Amygdala (tissue), 56 donors: Measurements from ENCODE around the gene NECAB3.

ENCODE experiments used
- DNase-seq, 56 donors: peaks; one replicate each; lab custom pipeline; 2025; lab: John Stamatoyannopoulos, UW

NECAB3 gene

DNA sequence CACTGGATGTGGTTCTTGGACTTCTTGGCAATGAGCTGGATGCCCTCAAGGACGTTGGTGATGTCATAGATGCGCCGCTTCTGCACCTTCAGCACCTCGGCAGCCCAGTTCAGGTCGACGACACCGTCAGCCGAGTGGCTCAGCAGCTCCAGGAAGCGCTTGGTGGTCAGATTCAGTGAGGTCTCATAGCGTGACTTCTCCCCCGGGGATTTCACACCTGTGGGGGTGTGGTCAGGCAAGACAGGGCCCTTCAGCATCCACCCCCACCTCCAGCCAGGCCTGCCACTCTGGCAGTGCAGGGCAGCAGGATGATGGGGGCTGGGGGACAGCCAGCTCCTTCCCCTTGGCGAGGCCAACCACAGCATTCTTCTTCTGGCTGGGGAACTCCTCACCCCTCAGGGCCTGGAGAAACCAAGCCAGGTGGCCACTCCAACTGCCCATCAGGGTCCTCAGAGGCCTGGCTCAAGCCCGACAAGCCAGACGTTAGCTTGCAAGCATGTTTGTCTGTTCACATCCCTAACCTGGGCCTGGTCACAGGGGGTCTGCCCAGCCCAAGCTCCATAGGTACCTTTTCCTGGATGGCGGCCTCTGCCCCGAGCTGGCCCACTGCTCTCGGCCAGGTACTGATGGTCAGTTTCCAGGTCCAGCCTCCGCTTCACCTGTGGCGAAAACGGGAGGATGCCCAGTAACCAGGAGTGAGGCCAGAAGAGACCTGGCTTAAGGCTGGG lies 5.7 kb upstream of the NECAB3 start:
- DNase-seq: no peak

DNA sequence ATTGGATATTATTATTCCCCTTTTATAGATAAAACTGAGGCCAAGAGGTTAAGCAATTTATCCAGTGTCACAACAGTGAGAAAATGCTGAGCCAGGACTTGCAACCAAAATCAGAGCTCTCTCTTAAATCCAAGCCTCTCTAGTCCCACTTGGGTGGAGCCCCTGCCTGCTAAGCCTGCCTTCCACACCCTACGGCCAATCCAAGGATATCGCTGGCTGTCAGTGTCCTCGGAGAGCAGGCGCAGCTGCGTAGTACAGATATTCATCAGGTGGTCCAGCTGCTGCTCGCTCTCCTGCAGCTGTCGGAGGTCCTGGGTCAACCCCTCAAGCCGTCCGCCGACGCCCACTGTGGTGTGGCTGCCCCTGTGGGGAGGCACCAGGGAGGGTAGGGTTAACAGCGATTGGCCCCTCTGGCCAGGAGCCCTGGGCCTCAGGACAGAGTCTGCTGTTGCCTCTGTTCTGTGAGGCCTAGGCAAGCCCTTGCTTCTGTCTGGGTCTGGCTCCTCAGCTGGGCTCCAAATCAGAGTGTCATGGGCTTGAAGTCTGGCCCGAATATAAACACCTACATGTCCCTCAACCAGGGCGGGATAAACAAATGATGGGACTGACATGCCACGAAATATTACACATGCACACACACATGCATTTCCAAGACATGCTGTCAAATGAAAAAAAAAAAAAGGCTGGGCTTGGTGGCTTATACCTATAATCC lies 3.9 kb upstream of the NECAB3 start:
- no peak for DNase-seq

DNA sequence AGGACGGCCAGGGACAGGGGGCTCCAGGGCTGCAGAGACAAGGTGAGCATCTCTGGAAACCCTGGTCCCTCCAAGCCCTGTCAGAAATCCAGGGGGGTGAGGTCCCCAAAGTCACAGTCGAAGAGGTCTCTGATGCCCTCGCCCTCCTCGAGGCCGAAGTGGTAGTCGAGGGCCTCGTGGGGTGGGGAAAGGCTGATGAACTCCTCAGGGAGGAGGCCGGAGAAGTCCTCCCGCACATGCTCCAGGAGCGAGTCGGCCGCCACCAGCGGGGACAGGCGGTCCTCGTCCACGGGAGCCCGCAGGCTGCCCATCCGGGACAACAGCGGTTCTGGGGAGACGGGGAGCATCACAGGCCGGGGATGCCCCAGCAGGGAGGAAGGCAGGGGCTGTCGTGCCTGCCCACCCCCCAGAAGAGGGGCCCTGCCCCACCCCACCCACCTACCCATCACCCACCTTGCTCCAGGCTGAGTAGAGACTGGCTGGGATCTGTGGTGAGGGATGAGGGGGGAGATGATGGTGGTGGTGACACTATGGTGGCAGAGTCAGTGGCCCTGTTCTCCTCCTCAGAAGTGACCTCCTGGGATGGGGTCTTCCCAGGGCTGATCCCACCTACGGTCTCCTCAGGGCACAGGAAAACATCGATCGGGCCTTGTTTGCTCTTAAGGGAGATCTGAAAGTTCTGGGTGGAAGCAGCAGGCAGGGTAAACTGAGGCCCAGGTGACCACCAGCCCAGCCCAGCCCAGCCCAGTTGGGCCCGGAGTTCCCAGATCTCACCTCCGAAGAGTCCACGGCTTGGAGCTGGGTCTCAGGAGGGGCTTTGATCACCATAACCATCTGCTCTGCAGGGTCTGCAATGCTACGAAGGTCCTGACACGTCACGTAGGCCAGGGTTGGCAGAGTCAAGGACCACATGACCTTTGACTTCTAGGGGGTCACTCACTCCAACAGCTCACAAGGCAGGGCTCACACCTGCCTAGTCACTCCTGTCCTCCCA lies 2.7 kb upstream of the NECAB3 start:
- DNase-seq: no peak

- DNase-seq: no peak
Measured at GRCh38 chr20:33676121-33676520, 1.9 kb upstream of the NECAB3 start.

- peak in 1 of 56 donors; percentile 58 for DNase-seq
Measured at GRCh38 chr20:33675136-33675959, 1.1 kb upstream of the NECAB3 start.

GRCh38 chr20:33673410-33674293 lies 576 bp downstream of the NECAB3 start:
- peak in 1 of 56 donors; percentile 44 for DNase-seq

GRCh38 chr20:33673114-33673409 lies 1.2 kb downstream of the NECAB3 start:
- DNase-seq: no peak

DNA sequence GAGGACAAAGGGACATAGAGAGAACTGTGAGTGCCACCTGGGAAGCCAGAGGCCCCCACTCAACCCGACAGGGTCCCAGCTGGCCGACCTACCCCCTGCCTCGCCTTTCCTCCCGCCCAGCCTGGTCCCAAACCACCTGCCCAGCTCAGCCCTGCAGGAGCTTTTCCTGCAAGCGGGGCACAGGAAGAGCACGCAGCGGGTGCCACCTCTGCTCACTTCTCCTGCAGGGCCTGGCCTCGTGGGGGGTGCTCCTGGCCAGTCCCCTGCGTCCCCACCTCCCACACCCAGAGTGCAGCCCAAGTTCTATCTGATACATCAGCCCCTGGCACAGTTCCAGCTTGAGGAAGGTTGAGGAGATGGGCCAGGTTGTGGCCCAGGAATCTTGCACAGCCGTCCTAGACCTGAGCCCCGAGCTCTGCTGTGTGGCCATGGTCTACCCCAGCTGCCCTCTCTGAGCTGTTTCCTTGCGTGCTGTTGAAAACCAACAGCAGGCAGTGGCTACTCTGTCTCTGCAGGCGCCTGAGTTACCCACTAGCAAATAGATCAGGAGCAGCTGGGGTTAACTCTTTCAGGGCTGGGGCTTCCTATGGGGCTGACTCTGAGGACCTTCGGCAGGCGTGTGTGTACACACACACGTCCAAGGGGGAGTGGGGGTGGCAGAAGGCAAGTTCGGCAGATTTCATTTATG lies 1.7 kb downstream of the NECAB3 start:
- no peak for DNase-seq

GRCh38 chr20:33671573-33672288 lies 2.5 kb downstream of the NECAB3 start:
- no peak for DNase-seq

DNA sequence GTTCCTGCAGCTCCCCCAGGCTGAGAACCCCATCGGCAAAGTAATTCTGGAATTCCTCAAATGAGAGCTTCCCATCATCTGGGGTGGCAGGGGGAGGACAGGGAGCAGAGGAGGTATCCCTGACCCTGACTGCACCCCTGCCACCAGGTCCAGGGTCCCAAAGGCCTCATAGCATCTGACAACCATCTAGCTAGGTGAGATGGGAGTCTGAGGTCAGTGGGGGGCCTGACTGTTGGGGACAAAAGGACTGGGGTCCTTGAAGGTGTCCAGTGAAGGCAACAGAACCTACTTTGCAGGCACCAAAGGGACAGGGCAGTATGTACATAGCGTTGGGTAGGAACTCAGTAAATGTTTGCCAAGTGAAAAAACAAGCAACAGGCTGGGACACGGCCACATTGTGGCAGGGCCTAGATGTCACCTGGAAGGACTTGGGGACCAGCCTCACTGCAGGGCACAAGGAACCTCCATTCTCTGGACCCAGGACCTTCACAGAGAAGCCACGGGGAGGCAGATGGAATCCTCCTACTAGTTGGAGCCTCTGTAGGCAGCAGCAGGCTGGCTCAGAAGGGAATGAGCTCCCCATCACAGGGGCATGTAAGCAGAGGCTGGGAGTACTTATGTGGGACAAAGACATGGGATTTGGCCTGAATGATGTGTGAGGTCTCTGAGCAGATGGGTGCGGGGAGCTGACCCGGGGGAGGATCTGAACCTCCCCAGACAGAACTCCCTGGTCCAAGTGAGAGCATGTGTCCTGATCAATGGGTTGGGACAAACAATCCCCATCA lies 3.3 kb downstream of the NECAB3 start:
- DNase-seq: no peak

- peak in 24 of 56 donors; percentile 13 to 73 (median 34) for DNase-seq
Measured at GRCh38 chr20:33669873-33670640, 4.2 kb downstream of the NECAB3 start.

GRCh38 chr20:33669224-33669623 lies 5.0 kb downstream of the NECAB3 start:
- no peak for DNase-seq

GRCh38 chr20:33668466-33669155 lies 5.6 kb downstream of the NECAB3 start:
- DNase-seq: no peak

DNA sequence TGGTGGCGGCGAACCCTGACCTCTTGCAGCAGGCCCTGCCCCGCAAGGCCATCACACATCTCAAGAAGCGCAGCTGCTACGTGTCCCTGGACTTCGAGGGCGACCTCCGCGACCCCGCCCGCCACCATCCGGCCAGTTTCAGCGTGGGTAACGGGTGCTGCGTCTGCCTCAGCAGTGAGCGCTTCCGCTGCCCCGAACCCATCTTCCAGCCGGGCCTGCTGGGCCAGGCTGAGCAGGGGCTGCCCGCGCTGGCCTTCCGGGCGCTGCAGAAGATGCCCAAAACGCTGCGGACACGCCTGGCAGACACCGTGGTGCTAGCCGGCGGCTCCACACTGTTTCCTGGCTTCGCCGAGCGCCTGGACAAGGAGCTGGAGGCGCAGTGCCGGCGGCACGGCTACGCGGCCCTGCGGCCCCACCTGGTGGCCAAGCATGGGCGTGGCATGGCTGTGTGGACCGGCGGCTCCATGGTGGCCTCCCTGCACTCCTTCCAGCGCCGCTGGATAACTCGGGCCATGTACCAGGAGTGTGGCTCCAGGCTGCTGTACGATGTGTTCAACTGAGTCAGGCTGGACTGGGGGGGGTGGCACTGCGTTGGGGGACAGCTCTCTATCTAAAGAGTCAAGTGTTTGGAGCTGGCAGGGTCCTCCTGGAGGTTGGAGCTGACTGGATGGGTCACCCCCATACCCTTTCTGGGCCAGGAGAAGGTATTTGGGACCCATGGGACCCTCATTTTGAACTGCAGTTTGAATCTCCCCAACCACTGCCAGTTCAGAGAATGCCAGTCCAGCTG lies 6.4 kb downstream of the NECAB3 start:
- DNase-seq: peak in 50 of 56 donors; percentile 8 to 83 (median 58)

- DNase-seq: peak in 26 of 56 donors; percentile 16 to 69 (median 52)
Measured at GRCh38 chr20:33667245-33667675, 7.0 kb downstream of the NECAB3 start.
